Measurements from ENCODE around the gene GRAMD2B. TPM values are rescaled to one million over a fixed set of nuclear protein-coding genes. Genes with fewer than 3 reads are reported as not detected.

The GRAMD2B gene
- total RNA-seq, 1 experiment from 2014 or later, result 6.7 TPM

- no peak overlapping the region for H3K27ac ChIP-seq (ENCODE audit: insufficient read length, low read depth, low read length)
- H3K4me3 Mint-ChIP-seq, result no peak overlapping the region
- no peak overlapping the region for H4K8ac ChIP-seq (replicated peaks; ENCODE audit: insufficient read length, low read depth, low read length)
- no peaks in the 10 kb centered on the region for H3K23me2 ChIP-seq (ENCODE audit: insufficient read length, low read depth, low read length, poor library complexity, severe bottlenecking)
- H3K9me3 Mint-ChIP-seq, result no peaks in the 10 kb centered on the region
- no peaks in the 10 kb centered on the region; a peak in 1 of 7 replicates for H3K36me3 Mint-ChIP-seq (ENCODE audit: insufficient read depth in 1 of 3, low read depth in 3 of 3)
- H3K79me2 ChIP-seq (ENCODE audit: insufficient read depth, low read length), result no peaks in the 10 kb centered on the region
- H2BK15ac ChIP-seq (ENCODE audit: low read depth, low read length), result no peak overlapping the region
- H3K4me1 Mint-ChIP-seq, result peaks cover 13 to 17% of the 10 kb centered on the region in 2 experiments
- DNase-seq, result no peak
- H3K27me3 ChIP-seq (ENCODE audit: insufficient read depth, low read length), result no peaks in the 10 kb centered on the region
- peaks cover 12% of the 10 kb centered on the region for H3K27me3 Mint-ChIP-seq (ENCODE audit: low read depth)
- H2BK12ac ChIP-seq (ENCODE audit: insufficient read length, low read depth, low read length), result no peak overlapping the region
- no peak overlapping the region for H3K4me2 ChIP-seq (ENCODE audit: insufficient read depth, insufficient read length, low read length)
- no peak overlapping the region for H3K27ac Mint-ChIP-seq
- no peak overlapping the region for H4K91ac ChIP-seq (ENCODE audit: insufficient read length, low read depth, low read length)
- H3K9ac ChIP-seq (ENCODE audit: extremely low read depth, insufficient read length, low read length), result no peak overlapping the region
- H3T11ph ChIP-seq (ENCODE audit: low read length), result no peak overlapping the region
- H3K4ac ChIP-seq (ENCODE audit: low read depth, low read length), result no peak overlapping the region
- H4K20me1 ChIP-seq (ENCODE audit: control insufficient read depth, insufficient read depth, insufficient read length), result no peaks in the 10 kb centered on the region
- no peak overlapping the region for H3K56ac ChIP-seq (ENCODE audit: insufficient read length, low read depth, low read length)
- H2BK120ac ChIP-seq (ENCODE audit: low read depth, low read length, poor library complexity, severe bottlenecking), result no peak overlapping the region
- no peak overlapping the region for H2AK5ac ChIP-seq (ENCODE audit: insufficient read length, low read length)
- no peaks in the 10 kb centered on the region for H3K4me1 ChIP-seq (ENCODE audit: insufficient read depth, low read length)
- no peak overlapping the region for H4K5ac ChIP-seq (ENCODE audit: insufficient read length, low read depth, low read length)
- no peak overlapping the region for H3K23ac ChIP-seq (ENCODE audit: insufficient read length, low read depth, low read length)
- no peak for TF ChIP-seq CTCF (conservative IDR thresholded peaks at IDR 0.05)
- H3K9me3 ChIP-seq (ENCODE audit: control insufficient read depth, low read depth, low read length), result no peaks in the 10 kb centered on the region
- H3K79me1 ChIP-seq (ENCODE audit: insufficient read depth, low read depth, low read length, poor library complexity, severe bottlenecking), result no peaks in the 10 kb centered on the region
- no peak overlapping the region for H2BK5ac ChIP-seq (ENCODE audit: insufficient read length, low read length)
- H3K18ac ChIP-seq (ENCODE audit: insufficient read length, low read depth, low read length), result no peak overlapping the region
- H2AFZ ChIP-seq (ENCODE audit: low read length), result no peak overlapping the region
- no CpG with 5 or more reads among the region's 4 CpGs for WGBS (ENCODE audit: extremely low coverage, insufficient read length, low lambda C conversion rate)
- no peak overlapping the region for H3K14ac ChIP-seq (ENCODE audit: insufficient read depth, low read length)
- no peak overlapping the region for H2BK20ac ChIP-seq (ENCODE audit: low read depth, low read length, poor library complexity, severe bottlenecking)
Observed at GRCh38 chr5:126460459-126460858, 37.2 kb downstream of the GRAMD2B start.
